Retinal pigment epithelial cell (primary cell): ENCODE results near the gene AGMO.

Source experiments
- DNase-seq: peaks from one replicate; pipeline ENCODE4 v3.0.0-alpha.2; 2010; ENCODE audit warnings: low read depth
- H3K4me3 ChIP-seq: 2 replicates; pipeline ENCODE4 v1.5.1; 2011; ENCODE audit warnings: mild to moderate bottlenecking, low read length, control low read depth, moderate library complexity
- CTCF ChIP-seq: conservative IDR thresholded peaks from 2 replicates; pipeline ENCODE4 v1.5.1; 2011; ENCODE audit warnings: low read depth, low read length, control low read depth, inconsistent platforms

AGMO gene

GRCh38 chr7:15470825-15471668 lies 90.8 kb downstream of the AGMO start:
- no peak for TF ChIP-seq CTCF
- H3K4me3 ChIP-seq, result no peak overlapping the region
- no peak for DNase-seq

GRCh38 chr7:15464667-15465121 lies 97.1 kb downstream of the AGMO start:
- no peak overlapping the region for H3K4me3 ChIP-seq
- no peak for DNase-seq
- no peak for TF ChIP-seq CTCF

- H3K4me3 ChIP-seq, result no peak overlapping the region
- no peak for TF ChIP-seq CTCF
- DNase-seq, result peak; percentile 22
These were observed 97.8 kb downstream of the AGMO start for GRCh38 chr7:15463801-15464666.

GRCh38 chr7:15462721-15463389 lies 99.0 kb downstream of the AGMO start:
- H3K4me3 ChIP-seq, result no peak overlapping the region
- no peak for DNase-seq
- no peak for TF ChIP-seq CTCF

- DNase-seq, result peak; percentile 34
- no peak for TF ChIP-seq CTCF
- no peak overlapping the region for H3K4me3 ChIP-seq
These were observed 100.2 kb downstream of the AGMO start for GRCh38 chr7:15461576-15461975.

- no peak for DNase-seq
- no peak overlapping the region for H3K4me3 ChIP-seq
- no peak for TF ChIP-seq CTCF
These were observed 102.7 kb downstream of the AGMO start for GRCh38 chr7:15459018-15459615.
